Muscle of leg (tissue), 11 donors: ENCODE data around the gene EGFR. TPM values are rescaled to one million over a fixed set of nuclear protein-coding genes. Genes with fewer than 3 reads are reported as not detected.
A peak's percentile ranks its signal among the peaks of the same experiment; 100 is the strongest.

Experiments used
- DNase-seq: peaks from one replicate; pipeline ENCODE4 v3.0.0; 2013
- H3K27ac ChIP-seq: one replicate; pipeline ENCODE4 v1.5.1; 2013; ENCODE audit warnings: mild to moderate bottlenecking, low read length, control low read depth
- H3K27me3 ChIP-seq: one replicate; pipeline ENCODE4 v1.6.1; 2013; ENCODE audit warnings: low read length; ENCODE audit not compliant: control insufficient read depth, insufficient read depth
- H3K36me3 ChIP-seq: one replicate; pipeline ENCODE4 v1.6.1; 2013; ENCODE audit warnings: low read length; ENCODE audit not compliant: control insufficient read depth, insufficient read depth
- H3K4me1 ChIP-seq: one replicate; pipeline ENCODE4 v1.6.1; 2013; ENCODE audit warnings: low read length; ENCODE audit not compliant: control insufficient read depth, insufficient read depth
- H3K4me3 ChIP-seq: one replicate; pipeline ENCODE4 v1.5.1; 2013; ENCODE audit warnings: low read length, control low read depth
- H3K9me3 ChIP-seq: replicated peaks from 2 replicates; pipeline ENCODE4 v1.6.1; 2013; ENCODE audit warnings: low read depth, low read length; ENCODE audit not compliant: control insufficient read depth
- whole genome bisulfite sequencing: methylation state at CpG from one replicate; pipeline ENCODE4 v1.1.5; 2013; ENCODE audit warnings: missing lambda C conversion rate; ENCODE audit not compliant: insufficient coverage; 5-methylcytosine and 5-hydroxymethylcytosine counted together
- polyA plus RNA-seq, 8 donors: library from polyadenylated mRNA; unstranded; fragments of 120-200 nt; gene quantifications; one replicate each; pipeline versions ENCODE4 v1.2.1 to v1.2.3, GENCODE V29; 2013; ENCODE audit warnings: inconsistent platforms in 1 of 8, low replicate concordance in 1 of 8; ENCODE audit not compliant: insufficient read length in 8 of 8, insufficient read depth in 1 of 8
- total RNA-seq: library from RNA; stranded (reverse); fragments of 120-200 nt; gene quantifications from one replicate; pipeline ENCODE4 v1.2.4, GENCODE V29; 2013

EGFR gene
- total and polyA plus RNA-seq, 9 donors: 18.6 to 42.8 (median 25.5) TPM

DNA sequence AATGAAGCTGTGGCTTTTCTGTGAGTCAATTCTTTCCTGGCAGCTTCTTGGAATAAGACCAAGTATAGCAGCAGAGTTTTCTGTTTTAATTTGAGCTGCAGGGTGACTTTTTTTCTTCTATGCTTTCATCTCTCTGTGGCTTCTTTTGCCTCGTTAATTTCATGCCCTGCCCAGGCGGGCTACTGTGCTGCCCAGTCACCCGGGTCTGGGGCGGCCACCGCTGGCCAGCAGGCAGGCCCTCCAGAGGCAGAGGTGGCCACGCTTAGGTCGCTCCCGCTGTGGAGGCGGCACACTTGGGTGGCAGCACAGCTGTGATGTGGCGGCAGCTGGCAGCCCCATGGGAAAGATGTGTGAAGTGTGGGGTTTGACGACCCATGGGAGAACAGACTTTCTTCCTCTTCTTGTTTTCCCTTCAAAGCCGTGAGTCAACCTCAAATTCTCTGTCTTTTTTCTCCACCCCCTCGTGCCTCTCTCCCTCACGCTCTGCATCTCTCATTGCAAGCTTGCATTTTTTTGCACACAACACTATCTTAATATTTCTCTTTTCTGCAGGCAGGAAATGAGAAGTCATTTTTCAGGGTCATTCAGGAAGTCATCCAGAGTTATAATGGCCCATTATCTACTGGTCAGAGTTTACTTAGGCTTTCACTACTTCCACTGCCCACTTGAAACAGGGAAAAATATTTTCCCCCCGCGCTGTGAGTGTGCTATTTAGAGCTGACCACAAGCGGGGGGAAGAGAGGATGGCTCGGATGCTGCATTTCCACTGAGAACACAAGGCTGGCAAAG lies 67.8 kb downstream of the EGFR start:
- Histone ChIP-seq H3K36me3 (peaks cover 2% of the 10 kb centered on the region), H3K4me1 (peaks cover 35% of the 10 kb centered on the region), H3K4me3 (no peak overlapping the region), H3K27ac (peak overlapping the region; percentile 75), H3K9me3 (no peaks in the 10 kb centered on the region), H3K27me3 (no peaks in the 10 kb centered on the region)
- DNase-seq: peak; percentile 77
- 24% methylated on average over 5 of the region's 18 CpGs for WGBS

DNA sequence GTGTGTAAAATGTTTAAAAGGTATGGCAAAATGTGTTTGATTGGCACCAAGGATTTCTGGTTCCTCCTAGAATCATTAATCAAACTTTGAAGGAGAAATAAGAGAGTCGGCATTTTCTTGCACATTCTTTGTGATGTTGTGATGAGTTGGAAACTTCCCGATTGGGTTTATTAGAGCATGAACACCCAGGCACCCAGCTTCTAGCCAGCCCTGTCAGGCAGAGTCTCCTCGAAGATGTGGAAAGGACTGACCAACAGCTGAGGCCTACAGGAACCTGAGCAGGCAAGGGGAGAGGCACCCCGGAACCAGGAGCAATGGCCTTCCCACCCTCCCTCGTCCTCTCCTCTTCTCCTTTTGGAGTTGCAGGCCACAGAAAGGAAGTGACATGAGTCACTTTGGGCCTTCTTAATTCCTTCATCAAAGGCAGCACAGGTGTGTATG lies 68.7 kb downstream of the EGFR start:
- WGBS: 83% methylated on average over 1 of the region's 5 CpGs
- H3K4me1 ChIP-seq: peaks cover 41% of the 10 kb centered on the region

DNA sequence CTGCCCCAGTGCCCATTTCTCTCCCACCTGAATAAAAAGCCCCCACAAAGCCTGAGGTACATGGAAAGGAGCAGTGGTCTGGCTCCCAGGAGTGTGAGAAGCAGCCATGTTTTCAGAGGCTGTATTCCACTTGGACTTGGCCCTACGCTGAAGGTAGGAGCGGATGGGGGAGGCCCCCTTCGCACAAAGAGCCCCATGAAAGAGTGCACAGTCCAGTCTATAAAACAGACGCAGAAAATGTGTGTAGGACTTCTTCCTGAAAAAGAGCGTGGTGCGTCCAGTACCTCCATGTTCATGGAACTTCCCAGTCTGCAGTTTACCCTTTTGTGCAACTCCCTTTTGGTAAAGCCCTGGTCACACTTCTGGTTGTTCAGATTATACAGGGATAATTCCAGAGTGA lies 69.3 kb downstream of the EGFR start:
- no peak for DNase-seq
- peaks cover 2% of the 10 kb centered on the region for H3K36me3 ChIP-seq
- no peak overlapping the region for H3K4me3 ChIP-seq
- H3K27me3 ChIP-seq: no peaks in the 10 kb centered on the region
- 89% methylated on average over 6 of the region's 6 CpGs for WGBS
- H3K9me3 ChIP-seq: no peaks in the 10 kb centered on the region
- peaks cover 44% of the 10 kb centered on the region for H3K4me1 ChIP-seq
- H3K27ac ChIP-seq: no peak overlapping the region

More for the DNA sequence above, 68.7 kb downstream of the EGFR start:
- Histone ChIP-seq H3K27me3 (no peaks in the 10 kb centered on the region), H3K36me3 (peaks cover 2% of the 10 kb centered on the region), H3K9me3 (no peaks in the 10 kb centered on the region), H3K27ac (peak overlapping the region; percentile 29), H3K4me3 (no peak overlapping the region)
- no peak for DNase-seq

GRCh38 chr7:55088620-55089019 lies 69.8 kb downstream of the EGFR start:
- peaks cover 47% of the 10 kb centered on the region for H3K4me1 ChIP-seq
- 58% methylated on average over 4 of the region's 7 CpGs for WGBS

GRCh38 chr7:55092186-55092974 lies 73.6 kb downstream of the EGFR start:
- peaks cover 55% of the 10 kb centered on the region for H3K4me1 ChIP-seq
- peaks cover 2% of the 10 kb centered on the region for H3K36me3 ChIP-seq
- no peaks in the 10 kb centered on the region for H3K27me3 ChIP-seq
- H3K9me3 ChIP-seq: no peaks in the 10 kb centered on the region
- H3K4me3 ChIP-seq: no peak overlapping the region
- H3K27ac ChIP-seq: no peak overlapping the region
- no peak for DNase-seq
- WGBS: 82% methylated on average over 10 of the region's 15 CpGs

More at GRCh38 chr7:55088620-55089019, 69.8 kb downstream of the EGFR start:
- H3K27ac ChIP-seq: no peak overlapping the region
- H3K36me3 ChIP-seq: peaks cover 2% of the 10 kb centered on the region
- H3K27me3 ChIP-seq: no peaks in the 10 kb centered on the region
- H3K9me3 ChIP-seq: no peaks in the 10 kb centered on the region
- H3K4me3 ChIP-seq: no peak overlapping the region
- DNase-seq: no peak

GRCh38 chr7:55092975-55093373 lies 74.2 kb downstream of the EGFR start:
- H3K36me3 ChIP-seq: peaks cover 2% of the 10 kb centered on the region
- peaks cover 51% of the 10 kb centered on the region for H3K4me1 ChIP-seq
- no peak for DNase-seq
- H3K27me3 ChIP-seq: no peaks in the 10 kb centered on the region
- no peak overlapping the region for H3K4me3 ChIP-seq
- H3K27ac ChIP-seq: peak overlapping the region; percentile 65
- no peaks in the 10 kb centered on the region for H3K9me3 ChIP-seq
- WGBS: 34% methylated on average over 2 of the region's 3 CpGs

DNA sequence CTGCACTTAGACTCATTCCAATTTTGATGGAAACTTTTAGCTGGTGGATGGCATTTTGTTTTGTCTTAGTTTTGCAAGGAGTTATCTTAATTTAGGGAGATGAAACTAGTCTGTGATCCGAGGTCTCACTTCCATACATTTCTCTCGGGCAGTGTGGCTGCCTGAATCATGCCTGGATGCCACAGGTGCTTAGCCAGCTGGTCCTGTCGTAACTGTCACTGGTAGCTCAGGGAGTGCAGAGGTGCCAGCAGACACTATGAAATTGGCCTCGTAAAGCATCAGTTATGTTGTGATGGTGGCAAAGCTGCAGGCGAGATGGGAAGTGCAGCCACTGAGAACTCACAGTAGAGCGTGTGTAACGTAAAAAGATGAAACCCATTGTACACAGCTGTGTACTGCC lies 74.9 kb downstream of the EGFR start:
- Histone ChIP-seq H3K27ac (peak overlapping the region; percentile 65), H3K4me3 (no peak overlapping the region), H3K9me3 (no peaks in the 10 kb centered on the region), H3K27me3 (no peaks in the 10 kb centered on the region), H3K36me3 (no peaks in the 10 kb centered on the region), H3K4me1 (peaks cover 49% of the 10 kb centered on the region)
- WGBS: 32% methylated on average over 5 of the region's 7 CpGs
- no peak for DNase-seq

DNA sequence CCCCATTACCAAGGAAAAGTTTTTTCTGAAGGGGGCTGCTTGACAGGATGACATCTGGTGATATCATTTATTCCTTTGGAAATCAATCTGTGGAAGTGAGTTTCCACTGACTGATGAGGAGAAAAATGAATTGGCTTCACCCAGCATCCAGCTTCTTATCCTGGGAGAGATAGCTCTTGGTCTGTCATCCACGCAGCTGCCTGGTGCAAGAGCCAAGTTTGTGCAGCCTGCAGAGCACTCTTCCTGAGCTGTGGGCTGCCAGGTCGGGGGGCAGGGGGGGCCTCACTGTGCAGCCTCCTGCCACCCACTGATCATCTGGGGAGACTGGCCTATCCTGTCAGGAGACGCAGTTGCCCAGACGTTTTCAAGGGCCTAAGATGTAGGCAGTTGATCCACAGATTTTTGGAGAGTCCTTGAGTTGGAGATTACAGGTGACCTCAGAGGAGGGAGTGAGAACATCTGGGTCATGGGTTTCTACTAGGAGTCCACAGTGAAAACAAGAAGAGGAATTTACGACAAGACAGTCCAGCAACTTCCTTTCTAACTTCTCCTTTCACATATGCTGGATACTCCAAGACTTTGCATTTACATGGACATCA lies 75.4 kb downstream of the EGFR start:
- WGBS: 24% methylated on average over 4 of the region's 5 CpGs
- Histone ChIP-seq H3K27me3 (no peaks in the 10 kb centered on the region), H3K27ac (peak overlapping the region; percentile 65), H3K4me3 (no peak overlapping the region), H3K9me3 (no peaks in the 10 kb centered on the region), H3K4me1 (peaks cover 53% of the 10 kb centered on the region), H3K36me3 (no peaks in the 10 kb centered on the region)
- peak; percentile 93 for DNase-seq

DNA sequence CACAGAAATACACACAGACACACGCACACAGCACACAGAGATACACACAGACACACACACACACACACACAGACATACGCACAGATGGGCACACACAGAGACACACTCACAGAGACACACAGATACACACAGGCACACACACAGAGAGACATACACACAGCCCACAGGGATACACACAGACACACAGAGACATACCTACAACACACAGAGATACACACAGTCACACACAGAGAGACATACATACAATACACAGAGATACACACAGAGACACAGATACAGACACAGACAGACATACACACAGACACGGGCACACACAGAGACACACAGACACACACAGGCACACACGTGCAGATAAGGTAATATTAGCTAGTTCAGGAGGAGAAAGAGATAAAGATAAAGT lies 76.9 kb downstream of the EGFR start:
- DNase-seq: no peak
- no peak overlapping the region for H3K4me3 ChIP-seq
- H3K27ac ChIP-seq: no peak overlapping the region
- H3K36me3 ChIP-seq: no peaks in the 10 kb centered on the region
- no peaks in the 10 kb centered on the region for H3K27me3 ChIP-seq
- 100% methylated on average over 2 of the region's 4 CpGs for WGBS
- peaks cover 67% of the 10 kb centered on the region for H3K4me1 ChIP-seq
- no peaks in the 10 kb centered on the region for H3K9me3 ChIP-seq

GRCh38 chr7:55096323-55096722 lies 77.5 kb downstream of the EGFR start:
- no peaks in the 10 kb centered on the region for H3K36me3 ChIP-seq
- H3K9me3 ChIP-seq: no peaks in the 10 kb centered on the region
- H3K4me1 ChIP-seq: peaks cover 73% of the 10 kb centered on the region
- H3K4me3 ChIP-seq: no peak overlapping the region
- 73% methylated on average over 11 of the region's 11 CpGs for WGBS
- no peak for DNase-seq
- no peak overlapping the region for H3K27ac ChIP-seq
- no peaks in the 10 kb centered on the region for H3K27me3 ChIP-seq
